Stimulated activated naive CD8-positive, alpha-beta T cell treated with anti-CD3 and anti-CD28 coated beads, Interleukin-15, Interleukin-2, amounts not matched to agents 100 ng/mL and 50 ng/mL, for 24 hours (primary cell): ENCODE measurements around the gene PYGO2.

Experiments
- H3K27ac Mint-ChIP-seq: one replicate; pipeline ENCODE4 v1.8.0; 2021; ENCODE audit warnings: mild to moderate bottlenecking, mixed read lengths
- H3K27me3 Mint-ChIP-seq: one replicate; pipeline ENCODE4 v1.8.0; 2021; ENCODE audit warnings: mixed read lengths
- H3K36me3 Mint-ChIP-seq: one replicate; pipeline ENCODE4 v1.8.0; 2021; ENCODE audit warnings: low read depth, mixed read lengths
- H3K4me1 Mint-ChIP-seq: one replicate; pipeline ENCODE4 v1.8.0; 2021; ENCODE audit warnings: low read depth, mixed read lengths
- H3K4me3 Mint-ChIP-seq: one replicate; pipeline ENCODE4 v1.8.0; 2021; ENCODE audit warnings: mild to moderate bottlenecking, mixed read lengths
- H3K9me3 Mint-ChIP-seq: one replicate; pipeline ENCODE4 v1.8.0; 2021; ENCODE audit warnings: mixed read lengths

The PYGO2 gene

GRCh38 chr1:154963643-154964042 lies 2.1 kb upstream of the PYGO2 start:
- H3K4me3 Mint-ChIP-seq, result no peak overlapping the region
- peaks cover 30% of the 10 kb centered on the region for H3K4me1 Mint-ChIP-seq
- no peaks in the 10 kb centered on the region for H3K9me3 Mint-ChIP-seq
- H3K27me3 Mint-ChIP-seq, result no peaks in the 10 kb centered on the region
- H3K36me3 Mint-ChIP-seq, result peaks cover 37% of the 10 kb centered on the region
- H3K27ac Mint-ChIP-seq, result peak overlapping the region; percentile 60

GRCh38 chr1:154962795-154963330 lies 1.3 kb upstream of the PYGO2 start:
- Mint-ChIP-seq H3K36me3 (peaks cover 35% of the 10 kb centered on the region), H3K4me3 (peak overlapping the region; percentile 91), H3K9me3 (no peaks in the 10 kb centered on the region), H3K4me1 (peaks cover 36% of the 10 kb centered on the region), H3K27ac (peak overlapping the region; percentile 93), H3K27me3 (no peaks in the 10 kb centered on the region)

- H3K4me1 Mint-ChIP-seq, result peaks cover 41% of the 10 kb centered on the region
- H3K9me3 Mint-ChIP-seq, result no peaks in the 10 kb centered on the region
- peak overlapping the region; percentile 93 for H3K27ac Mint-ChIP-seq
- H3K27me3 Mint-ChIP-seq, result no peaks in the 10 kb centered on the region
- H3K4me3 Mint-ChIP-seq, result peak overlapping the region; percentile 91
- H3K36me3 Mint-ChIP-seq, result peaks cover 35% of the 10 kb centered on the region
Observed at GRCh38 chr1:154962156-154962749, 671 bp upstream of the PYGO2 start.

- Mint-ChIP-seq H3K4me3 (peak overlapping the region; percentile 92), H3K27ac (peak overlapping the region; percentile 89), H3K9me3 (no peaks in the 10 kb centered on the region), H3K36me3 (peaks cover 33% of the 10 kb centered on the region), H3K27me3 (no peaks in the 10 kb centered on the region), H3K4me1 (peaks cover 56% of the 10 kb centered on the region)
Observed at GRCh38 chr1:154960446-154961136, 991 bp downstream of the PYGO2 start.

GRCh38 chr1:154959426-154959780 lies 2.2 kb downstream of the PYGO2 start:
- Mint-ChIP-seq H3K36me3 (peaks cover 22% of the 10 kb centered on the region), H3K4me3 (peak overlapping the region; percentile 53), H3K27me3 (no peaks in the 10 kb centered on the region), H3K4me1 (peaks cover 68% of the 10 kb centered on the region), H3K27ac (no peak overlapping the region), H3K9me3 (no peaks in the 10 kb centered on the region)

GRCh38 chr1:154958681-154959425 lies 2.7 kb downstream of the PYGO2 start:
- no peaks in the 10 kb centered on the region for H3K9me3 Mint-ChIP-seq
- no peak overlapping the region for H3K4me3 Mint-ChIP-seq
- peaks cover 19% of the 10 kb centered on the region for H3K36me3 Mint-ChIP-seq
- H3K4me1 Mint-ChIP-seq, result peaks cover 71% of the 10 kb centered on the region
- H3K27me3 Mint-ChIP-seq, result no peaks in the 10 kb centered on the region
- H3K27ac Mint-ChIP-seq, result peak overlapping the region; percentile 52

GRCh38 chr1:154958036-154958435 lies 3.5 kb downstream of the PYGO2 start:
- no peaks in the 10 kb centered on the region for H3K9me3 Mint-ChIP-seq
- H3K36me3 Mint-ChIP-seq, result peaks cover 14% of the 10 kb centered on the region
- peaks cover 71% of the 10 kb centered on the region for H3K4me1 Mint-ChIP-seq
- no peak overlapping the region for H3K4me3 Mint-ChIP-seq
- H3K27me3 Mint-ChIP-seq, result no peaks in the 10 kb centered on the region
- no peak overlapping the region for H3K27ac Mint-ChIP-seq

GRCh38 chr1:154957091-154957657 lies 4.4 kb downstream of the PYGO2 start:
- Mint-ChIP-seq H3K27me3 (no peaks in the 10 kb centered on the region), H3K9me3 (no peaks in the 10 kb centered on the region), H3K27ac (no peak overlapping the region), H3K4me1 (peaks cover 71% of the 10 kb centered on the region), H3K4me3 (peak overlapping the region; percentile 13), H3K36me3 (peaks cover 5% of the 10 kb centered on the region)

GRCh38 chr1:154956544-154956941 lies 5.0 kb downstream of the PYGO2 start:
- no peaks in the 10 kb centered on the region for H3K9me3 Mint-ChIP-seq
- peak overlapping the region; percentile 91 for H3K4me3 Mint-ChIP-seq
- peak overlapping the region; percentile 95 for H3K27ac Mint-ChIP-seq
- H3K4me1 Mint-ChIP-seq, result peaks cover 77% of the 10 kb centered on the region
- H3K27me3 Mint-ChIP-seq, result no peaks in the 10 kb centered on the region
- peaks cover 4% of the 10 kb centered on the region for H3K36me3 Mint-ChIP-seq

- Mint-ChIP-seq H3K9me3 (no peaks in the 10 kb centered on the region), H3K27ac (peak within 1 kb of the TSS; percentile 95), H3K4me1 (peaks cover 81% of the 10 kb centered on the region), H3K4me3 (peak within 1 kb of the TSS; percentile 91), H3K27me3 (no peaks in the 10 kb centered on the region), H3K36me3 (peaks cover 4% of the 10 kb centered on the region)
Observed at GRCh38 chr1:154955718-154956543, 5.7 kb downstream of the PYGO2 start, which contains the start of gene PBXIP1. Gene PBXIP1 (minus strand): TSS chr1:154956099. CDS start chr1:154953721, 2,378 bp downstream.

GRCh38 chr1:154955039-154955717 lies 6.4 kb downstream of the PYGO2 start:
- H3K36me3 Mint-ChIP-seq, result peaks cover 9% of the 10 kb centered on the region

GRCh38 chr1:154954541-154954940 lies 7.0 kb downstream of the PYGO2 start:
- peak overlapping the region; percentile 95 for H3K27ac Mint-ChIP-seq
- peak overlapping the region; percentile 91 for H3K4me3 Mint-ChIP-seq
- H3K9me3 Mint-ChIP-seq, result no peaks in the 10 kb centered on the region
- H3K27me3 Mint-ChIP-seq, result no peaks in the 10 kb centered on the region
- peaks cover 9% of the 10 kb centered on the region for H3K36me3 Mint-ChIP-seq
- peaks cover 77% of the 10 kb centered on the region for H3K4me1 Mint-ChIP-seq

More at GRCh38 chr1:154955039-154955717, 6.4 kb downstream of the PYGO2 start:
- Mint-ChIP-seq H3K27ac (peak overlapping the region; percentile 95), H3K27me3 (no peaks in the 10 kb centered on the region), H3K4me3 (peak overlapping the region; percentile 91), H3K4me1 (peaks cover 79% of the 10 kb centered on the region), H3K9me3 (no peaks in the 10 kb centered on the region)

GRCh38 chr1:154953611-154954038 lies 8.0 kb downstream of the PYGO2 start:
- H3K9me3 Mint-ChIP-seq, result no peaks in the 10 kb centered on the region
- H3K27ac Mint-ChIP-seq, result peak overlapping the region; percentile 95
- peak overlapping the region; percentile 56 for H3K4me3 Mint-ChIP-seq
- peaks cover 80% of the 10 kb centered on the region for H3K4me1 Mint-ChIP-seq
- no peaks in the 10 kb centered on the region for H3K27me3 Mint-ChIP-seq
- H3K36me3 Mint-ChIP-seq, result peaks cover 10% of the 10 kb centered on the region
